ENCODE data around the gene GOLT1B.
"Not testable (repeated sequence)": the region's sequence is repeated elsewhere in the genome, so short reads cannot be mapped to it uniquely, and the experiment has no call there.

GOLT1B gene, protein sequence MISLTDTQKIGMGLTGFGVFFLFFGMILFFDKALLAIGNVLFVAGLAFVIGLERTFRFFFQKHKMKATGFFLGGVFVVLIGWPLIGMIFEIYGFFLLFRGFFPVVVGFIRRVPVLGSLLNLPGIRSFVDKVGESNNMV

DNA sequence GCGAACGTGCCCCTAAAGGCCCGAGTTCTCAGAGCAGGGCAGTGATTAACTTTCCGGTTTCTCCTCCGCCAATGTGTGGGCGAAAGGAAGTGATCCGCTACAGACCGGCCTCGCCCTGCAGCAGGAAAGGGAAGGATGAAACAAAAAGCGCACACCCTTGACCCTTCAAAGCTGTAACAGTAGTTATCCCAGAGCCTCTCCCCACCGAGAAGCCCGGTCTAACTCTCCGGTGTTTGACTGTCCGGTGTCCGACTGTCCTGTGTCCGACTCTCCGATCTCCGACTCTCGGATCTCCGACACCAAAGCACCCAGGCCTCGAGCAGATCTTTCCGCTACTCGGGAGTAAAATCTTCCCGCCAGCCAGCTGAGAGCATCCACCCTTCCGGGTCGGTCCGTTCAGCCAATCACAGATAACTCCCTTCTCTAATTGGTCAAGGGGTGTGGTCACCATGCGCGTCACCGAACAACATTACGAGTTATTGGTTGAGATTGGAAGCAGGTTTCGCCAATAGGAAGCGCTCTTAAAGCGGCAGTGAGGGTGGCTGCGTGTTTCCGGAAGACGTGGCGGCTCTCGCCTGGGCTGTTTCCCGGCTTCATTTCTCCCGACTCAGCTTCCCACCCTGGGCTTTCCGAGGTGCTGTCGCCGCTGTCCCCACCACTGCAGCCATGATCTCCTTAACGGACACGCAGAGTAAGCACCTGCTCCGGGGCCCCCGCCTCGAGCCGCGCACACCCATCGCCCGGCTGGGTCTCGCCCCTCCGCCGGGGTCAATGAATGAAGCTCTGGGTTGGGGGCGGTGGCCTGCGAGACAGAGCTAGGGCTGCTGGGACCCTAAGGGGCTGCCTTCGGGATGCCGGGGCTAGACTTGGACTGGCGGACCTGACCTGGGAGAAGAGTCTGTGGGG, at the start of gene GOLT1B, which contains the start of gene RECQL:
TSS of gene GOLT1B (plus strand) at position 532 of the 906 bp plus-strand sequence. CDS start at position 667, 135 bp downstream.
TSS of gene RECQL (minus strand) at position 378 of the 906 bp plus-strand sequence. CDS start 2,065 bp downstream, outside the sequence.
- peak; percentile 99 for DNase-seq

DNA sequence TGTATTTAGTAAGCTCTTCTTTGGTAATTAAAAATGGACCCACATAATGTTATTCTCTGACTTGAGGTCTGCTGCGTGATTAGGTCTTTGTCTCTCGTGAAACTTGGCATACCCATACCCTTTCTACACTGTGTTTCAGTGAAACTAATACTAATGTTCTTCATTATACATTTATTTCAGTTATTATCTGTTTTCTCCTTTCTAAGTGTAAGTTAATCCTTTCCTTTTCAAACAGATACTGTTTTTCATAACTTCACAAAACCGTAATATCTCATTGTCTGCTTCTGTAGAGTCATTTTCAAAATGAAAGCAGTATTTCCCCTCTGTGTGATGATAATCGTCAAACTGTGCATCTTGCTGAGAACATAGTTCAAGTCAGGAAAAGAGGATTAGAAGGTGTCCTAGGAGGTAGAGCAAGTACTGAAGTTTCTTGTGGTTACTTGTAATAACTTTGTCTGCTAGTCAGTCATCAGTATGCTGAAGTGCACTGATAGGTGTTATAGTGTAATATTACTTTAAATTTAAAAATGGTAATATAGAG, 48.2 kb upstream of the GOLT1B start:
- DNase-seq, result no peak

DNA sequence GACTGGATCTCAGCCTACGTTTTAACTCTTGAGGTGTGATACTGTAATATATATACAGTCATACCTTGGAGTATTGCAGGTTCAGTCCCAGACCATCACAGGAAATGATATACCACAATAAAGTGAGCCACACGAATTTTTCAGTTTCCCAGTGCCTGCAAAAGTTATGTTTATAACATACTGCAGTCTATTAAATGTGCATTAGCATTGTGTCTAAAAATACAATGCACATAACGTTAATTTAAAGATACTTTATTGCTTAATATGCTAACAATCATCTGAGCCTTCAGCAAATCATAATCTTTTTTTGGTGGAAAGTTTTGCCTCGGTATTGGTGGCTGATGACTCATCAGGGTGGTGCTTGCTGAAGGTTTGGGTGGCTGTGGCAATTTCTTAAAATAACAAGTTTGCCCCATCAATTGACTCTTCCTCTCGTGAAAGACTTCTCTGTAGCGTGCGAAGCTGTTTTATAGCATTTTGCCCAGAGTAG, 45.3 kb upstream of the GOLT1B start:
- DNase-seq, result no peak

DNA sequence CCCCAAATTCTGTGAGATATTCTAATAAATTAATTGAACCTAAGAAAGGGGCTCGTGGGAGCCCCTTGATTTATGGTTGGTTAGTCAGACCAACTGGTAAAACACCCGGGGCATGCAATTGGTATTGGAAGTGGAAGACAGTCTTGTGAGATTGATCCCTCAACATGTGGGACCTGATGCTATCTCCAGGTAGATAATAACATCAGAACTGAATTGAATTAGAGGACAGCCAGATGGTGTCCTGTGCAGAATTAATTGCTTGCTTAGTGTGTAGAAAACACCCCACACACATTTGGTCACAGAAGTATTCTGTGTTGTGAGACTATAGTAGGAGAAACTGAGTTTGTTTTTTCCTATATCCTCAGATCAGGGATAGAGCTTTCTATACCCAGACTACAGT, 42.1 kb upstream of the GOLT1B start:
- peak; percentile 18 for DNase-seq

DNA sequence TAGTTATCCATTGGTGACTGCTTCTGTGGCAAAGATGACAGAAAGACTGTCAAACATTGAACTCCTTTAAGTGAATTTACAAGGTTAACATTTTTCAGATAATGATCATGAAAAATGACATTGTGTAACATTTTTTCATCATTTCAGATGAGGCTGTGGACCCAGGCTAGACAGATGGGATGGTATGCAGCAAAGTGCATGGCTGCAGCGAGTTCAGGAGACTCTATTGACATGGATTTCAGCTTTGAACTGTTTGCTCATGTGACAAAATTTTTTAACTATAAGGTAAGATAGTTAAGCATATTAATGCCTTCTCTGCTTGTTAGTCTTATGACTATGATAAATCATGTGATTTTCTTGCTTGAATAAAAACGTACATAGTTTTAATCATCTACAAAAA, 34.3 kb upstream of the GOLT1B start:
- DNase-seq, result not testable (repeated sequence)

DNA sequence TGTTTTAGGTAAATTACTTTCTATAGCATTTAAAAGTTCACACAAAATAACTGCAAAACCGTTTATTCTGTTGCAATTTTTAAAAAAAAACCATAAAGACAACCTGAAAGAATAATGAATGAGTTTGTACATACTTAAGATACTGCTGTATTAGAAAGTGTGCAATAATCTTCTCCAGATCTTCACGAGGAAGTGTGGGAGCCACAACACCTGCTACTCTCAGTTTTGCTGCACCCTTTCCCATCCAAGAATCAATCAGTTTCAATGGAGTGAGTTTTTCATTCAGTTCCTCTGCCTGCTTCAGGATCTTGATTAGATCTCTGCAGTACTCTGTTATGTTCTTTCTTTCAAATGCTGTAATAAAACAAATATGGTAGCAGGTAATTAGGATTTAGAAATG, 30.3 kb upstream of the GOLT1B start:
- no peak for DNase-seq

DNA sequence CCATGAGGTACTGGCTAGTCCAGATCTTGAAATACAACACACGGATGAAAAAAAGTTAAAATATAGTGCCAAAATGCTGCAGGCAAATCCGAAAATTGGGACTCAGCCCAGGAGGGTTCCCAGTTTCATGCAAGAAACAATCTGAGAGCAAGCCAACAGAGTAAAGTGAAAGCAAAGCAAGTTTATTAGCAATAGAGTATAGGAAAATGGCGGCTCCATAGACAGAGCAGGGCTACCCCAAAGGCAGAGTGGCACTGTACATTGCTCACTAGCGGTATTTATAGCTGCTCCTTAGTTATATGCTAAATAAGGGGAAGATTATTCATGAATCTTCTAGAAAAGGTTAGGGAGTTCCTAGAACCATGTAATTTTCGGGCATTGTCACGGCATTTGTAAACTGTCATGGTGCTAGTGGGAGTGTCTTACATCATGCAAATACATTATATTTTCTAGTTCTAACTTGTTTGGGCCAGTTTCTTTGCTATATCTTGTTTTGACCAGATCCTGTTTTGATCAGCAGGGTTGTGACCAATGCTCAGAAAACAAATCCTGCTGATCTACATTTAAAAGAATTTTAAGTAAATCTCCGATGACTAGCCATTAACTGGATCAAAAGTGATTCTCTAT, 29.3 kb upstream of the GOLT1B start:
- no peak for DNase-seq

DNA sequence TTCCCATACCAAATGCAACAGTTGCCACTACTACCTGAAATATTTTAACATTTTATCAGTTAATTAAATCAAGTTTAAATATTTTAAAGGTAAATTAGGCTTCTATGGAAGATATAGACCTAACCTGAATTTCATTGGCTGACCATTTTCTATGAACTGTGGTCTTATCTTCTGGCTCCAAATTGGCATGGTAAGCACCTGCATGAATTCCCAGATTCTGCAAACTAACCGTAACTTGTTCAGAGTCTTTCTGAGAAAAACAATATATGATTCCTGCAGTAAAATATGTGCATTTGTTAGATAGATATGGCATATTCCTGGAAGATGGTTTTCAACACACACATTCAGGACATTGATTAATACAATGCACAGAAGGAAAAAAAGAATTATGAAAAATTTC, 26.0 kb upstream of the GOLT1B start:
- no peak for DNase-seq

DNA sequence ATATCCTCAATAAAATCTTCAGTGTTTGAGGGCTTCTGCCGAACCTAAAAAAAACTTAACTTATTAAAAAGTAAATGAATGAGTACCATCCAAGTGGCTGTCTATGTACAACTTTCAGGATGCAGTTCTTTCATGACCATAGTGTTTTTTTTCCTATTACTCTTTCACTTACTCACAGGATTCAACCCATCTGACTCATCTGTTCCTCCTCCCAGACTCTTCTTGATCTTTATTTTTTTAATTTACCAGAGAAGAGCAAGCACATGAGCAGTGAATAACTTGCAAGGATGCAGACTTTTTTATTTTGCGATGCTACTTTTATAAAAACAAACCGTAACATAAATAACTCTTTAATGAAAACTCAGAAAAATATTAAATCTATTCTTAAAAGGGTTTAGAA, 24.6 kb upstream of the GOLT1B start:
- DNase-seq, result no peak

DNA sequence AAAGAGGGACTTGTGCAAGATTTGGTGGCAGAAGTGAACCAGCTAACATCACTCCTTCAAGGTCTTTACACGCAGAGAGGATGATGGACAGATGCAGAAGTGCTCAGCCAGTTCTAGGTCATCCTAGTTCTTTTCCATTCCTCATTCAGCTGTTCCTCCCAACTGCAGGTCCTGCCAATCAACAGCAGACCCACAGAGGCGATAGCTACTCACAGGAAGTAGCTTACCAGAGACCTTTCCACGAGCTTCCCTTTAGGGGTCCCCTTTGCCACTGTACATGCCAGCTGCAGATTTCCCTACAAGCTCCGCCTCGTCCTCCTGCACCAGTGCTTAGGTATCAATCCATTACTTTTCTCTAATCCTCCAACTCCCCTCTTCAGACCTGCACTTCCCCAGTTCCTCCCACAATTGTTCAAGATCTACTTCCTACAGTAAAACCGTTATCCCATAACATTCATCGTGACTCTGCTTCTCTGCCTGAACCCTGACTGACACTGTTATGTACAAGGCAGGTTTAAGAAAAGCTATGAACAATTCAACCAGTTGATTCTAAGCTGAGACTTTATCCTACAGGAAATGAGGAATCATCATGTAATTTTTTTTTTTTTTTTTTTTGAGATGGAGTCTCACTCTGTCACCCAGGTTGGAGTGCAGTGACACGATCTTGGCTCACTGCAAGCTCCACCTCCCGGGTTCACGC, 22.7 kb upstream of the GOLT1B start:
- no peak for DNase-seq

DNA sequence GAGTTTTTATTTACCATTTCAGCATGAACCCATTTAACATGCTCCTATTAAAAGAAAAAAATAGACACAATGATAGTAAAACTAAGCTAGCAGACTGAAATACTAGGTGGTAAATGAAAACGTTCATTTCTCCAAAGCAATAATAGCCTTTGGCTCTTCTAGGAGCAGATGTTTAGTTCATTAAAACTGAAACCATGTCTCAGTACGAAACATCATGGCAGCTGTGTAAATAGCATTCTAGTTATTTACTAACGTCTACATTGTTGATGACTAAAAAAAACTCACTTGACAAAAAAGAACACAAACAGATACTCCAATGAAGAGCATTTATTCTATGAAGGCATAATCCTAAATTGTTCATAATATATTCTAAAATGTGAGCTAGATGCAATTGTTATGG, 18.1 kb upstream of the GOLT1B start:
- DNase-seq, result peak; percentile 60

DNA sequence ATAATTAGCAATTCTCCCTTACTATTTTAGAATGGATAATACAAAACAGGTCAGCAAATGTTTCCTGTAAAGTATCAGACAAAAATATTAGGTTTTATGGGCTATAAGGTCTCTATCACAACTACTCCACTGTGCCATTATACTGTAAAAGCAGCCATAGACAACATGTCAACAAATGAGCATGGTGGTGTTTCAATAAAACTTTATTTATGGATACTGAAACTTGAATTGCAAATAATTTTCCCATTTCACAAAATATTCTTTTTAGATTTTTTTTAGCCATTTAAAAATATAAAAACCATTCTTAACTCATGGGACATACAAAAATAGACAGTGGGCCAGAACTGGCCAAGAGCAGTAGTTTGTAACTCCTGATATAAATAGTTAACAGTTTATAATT, 15.6 kb upstream of the GOLT1B start:
- DNase-seq, result no peak

DNA sequence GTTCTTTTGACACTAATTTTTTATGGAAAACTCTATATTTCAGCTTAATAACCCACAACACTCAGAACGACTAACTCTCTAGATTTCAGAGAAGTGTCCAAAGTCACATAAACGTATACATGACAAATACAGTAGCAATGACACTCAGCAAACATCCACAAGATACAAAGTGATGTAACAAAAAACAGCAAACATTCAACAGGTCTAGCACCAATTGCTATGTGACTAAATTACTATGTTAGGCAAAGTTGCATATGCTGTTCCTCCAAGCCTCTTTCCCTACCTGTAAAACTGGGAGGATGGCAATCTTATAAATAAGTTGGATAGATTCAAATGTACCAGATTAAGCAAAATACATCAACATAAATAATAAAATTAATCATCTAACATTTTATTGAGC, 1.8 kb upstream of the GOLT1B start:
- no peak for DNase-seq

DNA sequence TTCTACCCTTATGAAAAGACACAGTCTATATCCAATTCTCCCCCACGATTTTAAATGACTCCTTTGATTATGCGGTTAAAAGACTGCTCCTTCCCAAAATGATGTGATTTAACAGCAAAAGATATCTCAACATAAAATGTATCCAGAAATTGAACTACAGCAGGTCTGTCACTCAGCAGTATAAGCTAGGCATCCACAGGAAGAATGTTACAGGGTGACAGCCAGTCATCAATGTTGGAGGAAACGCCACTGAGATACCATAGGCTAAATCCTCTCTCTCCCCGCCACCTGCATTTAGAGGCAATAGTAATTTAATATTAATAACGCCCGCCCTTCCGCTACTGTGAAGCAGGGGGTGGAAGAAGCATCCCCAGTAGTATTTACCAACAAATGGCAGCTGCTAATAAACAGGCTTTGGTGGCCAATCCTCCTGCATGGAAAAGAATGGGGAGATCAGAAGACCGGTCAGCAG, 767 bp upstream of the GOLT1B start:
- DNase-seq, result no peak

DNA sequence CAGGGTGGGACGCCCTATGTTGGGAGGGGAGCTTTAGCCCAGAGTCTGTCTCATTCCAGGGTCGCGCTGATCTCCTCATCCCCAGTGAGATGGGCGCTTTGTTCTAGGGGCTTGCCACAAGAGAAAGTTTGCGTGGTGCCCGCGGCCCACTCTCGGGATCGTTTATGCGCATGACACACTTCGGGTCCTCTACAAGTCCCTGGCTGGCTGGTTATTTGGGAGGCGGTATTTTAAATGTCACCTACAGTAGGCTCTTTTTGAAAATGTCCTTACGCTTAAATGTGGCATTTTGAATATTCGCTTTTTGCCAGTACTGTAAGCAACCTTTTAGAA, 541 bp downstream of the GOLT1B start:
- peak; percentile 43 for DNase-seq

DNA sequence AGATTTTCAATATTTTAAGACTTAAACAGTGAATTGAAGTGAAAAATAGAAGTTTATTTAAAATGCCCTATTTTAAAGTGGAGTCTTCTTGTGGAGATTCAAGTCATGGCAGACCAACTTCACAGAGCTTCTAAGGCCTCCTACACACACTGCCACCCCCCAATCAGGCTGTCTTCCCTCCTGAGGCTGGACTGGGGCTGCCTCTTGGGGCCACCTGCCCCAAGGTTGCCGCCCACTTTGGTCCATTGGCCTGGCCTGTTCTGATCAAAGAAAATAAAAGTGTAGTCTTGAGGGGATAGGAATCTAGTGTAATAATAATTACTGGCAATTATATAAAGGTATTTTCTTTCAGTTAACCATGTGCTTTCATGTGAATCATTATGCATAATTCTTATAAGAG, 1.3 kb downstream of the GOLT1B start:
- no peak for DNase-seq

DNA sequence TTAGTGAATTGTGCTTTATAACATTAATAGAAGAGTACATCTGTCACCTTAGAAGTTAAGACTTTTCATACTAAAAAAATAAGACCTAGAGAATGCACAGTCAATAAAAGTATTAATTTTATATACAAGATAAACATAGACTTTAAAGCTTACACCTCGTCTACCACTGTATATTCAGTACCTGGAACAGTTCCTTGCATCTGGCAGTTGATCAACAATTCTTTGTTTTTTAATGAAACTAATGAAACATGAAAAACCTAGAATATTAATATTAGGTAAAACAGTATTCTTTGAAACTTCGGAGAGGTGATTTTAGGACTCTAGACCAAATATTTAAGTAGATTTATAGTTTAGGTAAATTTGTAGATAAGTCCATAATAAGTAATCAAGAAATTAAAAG, 4.3 kb downstream of the GOLT1B start:
- no peak for DNase-seq

DNA sequence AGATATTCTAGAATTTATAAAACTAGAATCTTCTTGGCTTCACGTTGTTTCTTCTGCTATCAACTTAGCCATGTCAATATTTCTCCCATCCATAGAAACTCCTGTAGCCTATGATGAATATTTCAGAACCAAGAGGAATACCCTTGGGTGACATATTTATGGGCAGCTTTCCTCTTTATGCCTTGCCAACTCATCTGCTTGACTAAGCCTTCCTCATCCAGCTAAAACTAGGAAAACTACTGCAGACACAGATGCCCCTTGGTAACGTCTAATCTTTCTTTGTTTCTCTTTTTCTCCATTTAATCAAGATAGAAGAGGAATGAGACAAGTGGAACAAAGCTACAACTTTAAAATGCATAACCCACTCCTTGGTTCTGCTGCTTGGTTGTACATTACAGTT, 6.3 kb downstream of the GOLT1B start:
- no peak for DNase-seq

DNA sequence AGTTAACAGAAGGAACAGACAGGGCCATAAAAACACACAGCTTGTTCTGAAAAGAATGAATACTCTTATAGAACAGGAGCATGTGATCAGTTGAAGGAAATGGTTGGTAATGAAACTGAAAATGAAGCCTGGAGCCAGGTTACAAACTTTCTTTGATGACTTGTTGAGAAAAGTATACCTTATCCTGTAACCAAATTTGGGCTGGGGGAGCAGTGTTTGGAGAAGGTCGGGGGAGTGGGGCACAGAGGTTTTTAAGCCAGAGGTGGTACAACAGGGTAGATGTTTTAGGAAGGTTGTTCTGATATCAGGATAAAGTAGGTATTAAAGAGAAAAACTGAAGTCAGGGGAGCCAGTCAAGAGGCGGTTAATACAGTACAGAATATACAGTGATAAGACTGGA, 8.2 kb downstream of the GOLT1B start:
- DNase-seq, result no peak

DNA sequence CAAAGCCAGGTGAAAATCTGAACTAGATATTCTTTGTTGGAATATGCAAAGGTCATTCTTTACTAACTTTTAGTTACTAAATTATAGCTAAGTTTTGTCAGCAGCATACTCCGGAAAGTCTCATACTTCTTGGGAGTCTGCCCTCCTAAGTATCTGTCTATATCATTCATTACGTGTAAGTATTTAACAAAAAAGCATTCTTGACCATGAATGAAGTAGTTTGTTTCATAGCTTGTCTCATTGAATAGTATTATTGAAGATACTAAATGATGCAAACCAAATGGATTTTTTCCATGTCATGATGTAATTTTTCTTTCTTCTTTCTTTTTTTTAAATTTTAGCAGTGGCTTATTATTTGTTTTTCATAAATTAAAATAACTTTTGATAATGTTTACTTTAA, 14.7 kb downstream of the GOLT1B start:
- no peak for DNase-seq

DNA sequence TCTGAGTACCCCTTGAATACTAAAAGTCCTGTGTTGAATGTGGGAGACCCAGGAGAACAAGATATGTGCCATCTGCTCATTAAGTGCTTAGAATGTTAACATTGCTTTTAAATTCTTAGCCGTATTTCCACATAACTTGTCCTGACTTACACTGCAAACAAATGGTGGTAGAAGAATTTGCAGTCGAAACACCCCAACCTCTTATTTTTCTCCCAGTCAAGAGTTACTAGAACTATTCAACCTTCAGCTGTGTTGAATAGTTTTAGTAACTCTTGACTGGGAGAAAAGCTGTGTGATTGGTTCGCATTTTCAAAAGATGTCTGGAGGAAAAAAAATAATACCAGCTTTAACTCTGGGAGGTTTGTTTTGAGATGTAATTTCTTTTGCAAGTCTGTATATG, 16.9 kb downstream of the GOLT1B start:
- no peak for DNase-seq

DNA sequence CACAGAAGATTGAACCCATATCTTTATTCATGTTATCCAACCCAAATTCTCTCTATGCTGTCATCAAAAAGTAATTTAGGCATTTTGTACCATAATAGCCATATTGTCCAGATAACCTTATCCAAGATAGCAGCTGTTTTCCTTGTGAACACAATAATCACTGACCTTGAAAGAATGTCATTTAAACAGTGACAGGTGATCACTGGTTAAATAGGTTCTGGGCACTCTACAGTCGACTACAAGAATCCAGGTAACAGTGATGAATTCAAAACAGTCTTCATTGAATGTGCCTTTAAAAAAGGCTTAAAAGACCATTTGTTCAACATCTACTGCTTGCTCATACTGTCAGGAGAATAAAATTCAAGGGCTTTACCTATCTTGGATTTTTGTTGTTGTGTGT, 20.0 kb downstream of the GOLT1B start:
- DNase-seq, result no peak

DNA sequence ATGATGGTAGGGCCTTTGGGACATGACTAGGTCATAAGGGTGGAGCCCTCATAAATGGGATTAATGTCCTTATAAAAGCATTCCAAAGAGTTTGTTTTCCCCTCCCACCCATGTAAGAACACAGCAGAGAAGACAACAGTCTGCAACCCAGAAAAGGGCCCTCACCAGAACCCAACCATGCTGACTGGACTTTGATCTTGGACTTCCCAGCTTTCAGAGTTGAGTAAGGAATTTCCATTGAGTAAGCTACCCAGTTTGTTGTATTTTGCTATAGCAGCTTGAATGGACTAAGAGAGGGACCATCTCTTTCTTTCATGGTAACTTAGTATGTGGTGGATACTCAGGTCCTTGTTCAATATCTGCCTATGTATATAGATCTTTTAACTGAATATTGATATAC, 21.6 kb downstream of the GOLT1B start:
- no peak for DNase-seq

All from NCI-H1694 (cell line).